ENCODE results near the gene MAP3K14.
"Not testable (repeated sequence)": the region's sequence is repeated elsewhere in the genome, so short reads cannot be mapped to it uniquely, and the experiment has no call there.

The MAP3K14 gene

DNA sequence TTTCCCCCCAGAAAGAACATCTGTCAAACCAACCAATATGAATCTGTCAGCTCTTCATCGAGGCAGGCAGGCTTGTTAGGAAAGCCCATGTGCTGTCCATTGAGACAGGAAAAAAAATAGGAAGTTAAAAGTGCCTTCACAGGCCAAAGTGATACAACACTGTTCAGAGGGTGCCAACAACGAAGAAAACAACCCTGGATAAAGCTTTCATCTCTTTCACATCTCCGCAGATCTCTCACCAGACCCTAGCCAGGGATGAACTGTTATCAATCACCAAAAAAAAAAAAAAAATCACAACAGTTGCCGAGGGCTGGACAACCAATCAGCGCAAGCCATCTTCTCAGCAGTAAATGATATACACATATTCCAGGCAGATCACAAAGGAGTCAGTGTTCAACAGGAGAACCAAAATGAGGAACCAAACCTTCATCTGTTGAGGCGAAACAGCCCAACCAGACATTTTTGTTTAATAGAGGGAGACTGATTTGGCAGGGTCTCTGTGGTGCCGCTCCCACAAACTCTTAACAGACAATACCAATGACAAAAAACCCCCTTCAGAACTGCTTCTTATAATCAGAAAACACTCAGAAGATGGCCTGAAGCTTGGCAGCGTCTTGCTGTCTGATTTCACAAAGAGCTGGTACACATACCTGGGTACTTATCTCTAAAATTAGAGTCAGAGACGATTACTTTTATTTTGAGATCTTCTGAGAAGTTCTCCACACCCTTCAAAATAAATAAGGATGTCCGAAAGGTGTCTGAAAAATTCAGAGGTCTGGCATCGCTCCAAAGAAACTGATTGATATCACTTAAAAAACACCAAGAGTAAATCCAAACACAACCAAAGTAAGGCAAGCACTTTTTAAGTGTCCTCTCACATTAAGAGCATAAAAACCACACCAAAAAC, 1.8 kb downstream of the MAP3K14 start:
- DNase-seq = no peak

GRCh38 chr17:45313996-45314740, 2.7 kb downstream of the MAP3K14 start:
- DNase-seq = no peak

DNA sequence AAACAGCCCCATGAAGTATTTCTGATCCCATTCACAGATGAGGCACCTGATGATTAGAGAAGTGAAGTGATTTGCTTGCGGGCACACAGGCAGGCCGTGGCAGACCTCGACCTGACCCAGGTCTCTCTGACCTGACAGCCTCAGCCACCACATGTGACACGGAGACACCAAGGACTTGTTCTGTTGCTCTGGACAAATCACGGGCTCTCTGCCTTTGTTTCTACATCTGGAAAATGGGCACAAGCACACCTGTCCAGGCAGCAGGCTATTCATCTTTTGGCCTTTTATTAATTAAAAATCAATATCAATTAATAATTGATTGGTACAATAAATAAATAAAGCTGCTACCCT, 3.4 kb downstream of the MAP3K14 start:
- DNase-seq = no peak

GRCh38 chr17:45312477-45313420, 4.1 kb downstream of the MAP3K14 start:
- no peak for DNase-seq

DNA sequence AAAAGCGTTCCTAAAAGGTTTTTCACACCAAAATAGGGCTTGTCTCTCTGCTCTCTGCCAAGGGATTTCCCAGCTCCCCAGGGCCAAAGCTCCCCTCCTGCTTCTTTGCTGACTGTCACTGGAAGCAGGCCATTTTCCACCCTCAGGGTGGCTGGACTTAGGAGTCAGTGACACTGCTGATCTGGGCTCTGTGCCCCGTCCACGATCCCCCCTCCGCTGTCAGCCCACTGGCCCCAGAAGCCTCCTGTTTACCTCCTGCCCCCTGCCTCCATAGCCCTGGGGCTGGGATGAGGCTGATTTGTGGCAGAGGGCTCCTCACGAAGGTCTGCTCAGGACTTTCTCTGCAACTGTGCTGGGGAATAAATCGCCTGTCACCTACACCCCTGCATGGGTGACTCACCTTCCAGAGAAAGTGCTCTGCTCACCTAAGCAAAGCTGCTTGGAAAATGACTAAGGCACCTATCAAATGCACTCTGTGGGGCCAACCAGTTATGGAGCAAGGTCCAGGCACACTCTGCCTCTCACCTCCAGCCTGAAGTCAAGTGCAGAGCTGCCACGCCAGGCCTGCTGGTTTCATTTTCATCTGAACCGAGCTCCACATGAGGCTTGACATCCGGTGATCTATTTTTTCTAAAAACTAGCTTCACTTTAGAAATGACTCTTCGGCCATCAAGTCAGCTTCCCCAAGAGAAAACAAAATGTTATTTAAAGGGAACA, 4.9 kb downstream of the MAP3K14 start:
- peak; percentile 47 for DNase-seq

- DNase-seq = no peak
These were observed 5.4 kb downstream of the MAP3K14 start for GRCh38 chr17:45311401-45311759.

DNA sequence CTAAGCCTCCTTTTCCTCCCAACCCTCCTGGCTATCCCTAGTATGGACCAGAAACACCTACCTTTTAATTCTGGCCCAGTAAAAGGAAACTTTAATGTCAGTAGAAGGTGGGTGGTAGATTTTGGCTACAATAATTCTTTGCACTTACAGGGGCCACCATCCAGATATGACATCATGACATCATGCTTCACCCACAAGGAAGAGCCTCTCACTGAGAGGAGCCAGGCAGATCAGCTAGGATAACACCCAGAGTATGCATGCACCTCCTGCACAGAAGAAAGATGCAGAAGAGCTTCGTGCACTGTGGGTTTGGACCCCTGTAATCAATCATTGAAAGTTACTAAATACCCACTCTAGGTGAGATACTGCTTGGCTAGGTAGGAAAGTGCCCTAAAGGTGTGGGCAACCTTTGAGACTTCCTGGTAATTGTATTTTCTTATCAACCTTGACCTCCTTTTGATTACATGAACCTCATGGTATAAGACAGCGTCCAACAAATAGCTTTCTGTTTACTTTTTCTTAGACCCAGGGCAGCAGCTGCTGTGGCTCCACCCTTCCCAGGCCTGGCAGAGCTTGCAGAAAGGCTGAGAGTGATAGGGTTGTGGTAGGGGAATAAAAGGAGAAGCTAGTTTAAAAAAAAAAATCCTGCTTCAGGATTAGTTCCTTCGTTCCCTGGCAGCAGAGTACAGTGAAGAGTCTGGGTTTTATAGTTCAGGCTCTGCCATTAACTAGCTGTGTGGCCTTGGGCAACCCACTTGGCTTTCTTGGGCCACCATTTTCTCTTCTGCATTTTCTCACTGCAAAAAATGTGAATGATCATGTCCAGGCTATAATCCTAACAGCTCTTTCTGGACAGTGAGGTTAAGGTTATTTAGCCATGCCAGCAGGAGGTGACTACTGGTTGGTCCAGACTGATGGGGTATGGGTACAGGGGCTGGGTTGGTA, 6.2 kb downstream of the MAP3K14 start:
- no peak for DNase-seq

DNA sequence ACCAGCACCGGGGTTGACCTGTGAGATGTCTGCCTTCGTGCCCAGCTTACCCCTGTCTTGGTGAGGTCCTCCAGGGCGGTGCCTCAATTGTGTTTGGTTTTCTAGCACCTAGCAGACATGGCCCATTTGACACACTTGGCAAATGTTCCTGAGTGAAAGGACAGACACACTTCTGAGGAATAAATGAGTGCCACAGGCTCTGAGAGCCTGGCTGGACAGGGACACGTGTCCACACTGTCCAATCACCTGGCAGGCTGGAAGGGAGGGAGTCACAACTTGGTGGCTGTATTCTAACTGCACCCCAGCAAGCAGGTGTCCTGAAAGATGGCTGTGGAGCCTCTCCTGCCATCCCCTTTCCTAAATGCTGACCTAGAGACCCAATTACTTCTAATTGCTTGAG, 7.4 kb downstream of the MAP3K14 start:
- DNase-seq = no peak

DNA sequence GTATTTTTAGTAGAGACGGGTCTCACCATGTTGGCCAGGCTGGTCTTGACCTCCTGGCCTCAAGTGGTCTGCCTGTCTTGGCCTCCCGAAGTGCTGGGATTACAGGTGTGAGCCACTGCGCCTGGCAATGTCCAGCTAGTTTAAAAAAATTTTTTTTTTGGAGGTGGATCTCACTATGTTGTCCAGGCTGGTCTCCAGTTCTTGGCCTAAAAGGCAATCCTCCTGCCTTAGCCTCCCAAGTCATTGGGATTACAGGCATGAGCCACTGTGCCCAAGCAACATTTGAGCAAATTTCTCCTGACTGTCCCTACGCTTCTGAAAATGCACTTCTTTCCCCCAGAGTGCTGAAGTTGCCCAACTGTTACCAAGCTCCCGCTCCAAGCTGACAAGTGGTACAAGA, 8.0 kb downstream of the MAP3K14 start:
- no peak for DNase-seq

DNA sequence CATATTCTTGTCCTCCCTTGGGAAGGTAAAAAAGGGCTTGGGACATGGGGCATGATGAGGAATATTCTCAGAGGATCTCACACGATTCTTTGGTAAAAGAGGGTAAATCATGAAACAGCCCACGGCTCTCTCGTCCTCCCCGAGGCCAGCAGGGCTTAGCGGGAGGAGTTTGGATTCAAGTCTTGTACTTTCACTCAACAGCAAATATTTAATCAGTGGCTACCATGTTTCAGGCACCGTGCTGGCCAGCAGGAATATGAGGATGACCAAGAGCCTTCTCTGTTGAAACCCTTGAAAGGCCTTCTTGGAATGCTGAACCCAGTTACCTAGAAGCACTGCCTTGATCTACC, 8.8 kb downstream of the MAP3K14 start:
- DNase-seq = no peak

DNA sequence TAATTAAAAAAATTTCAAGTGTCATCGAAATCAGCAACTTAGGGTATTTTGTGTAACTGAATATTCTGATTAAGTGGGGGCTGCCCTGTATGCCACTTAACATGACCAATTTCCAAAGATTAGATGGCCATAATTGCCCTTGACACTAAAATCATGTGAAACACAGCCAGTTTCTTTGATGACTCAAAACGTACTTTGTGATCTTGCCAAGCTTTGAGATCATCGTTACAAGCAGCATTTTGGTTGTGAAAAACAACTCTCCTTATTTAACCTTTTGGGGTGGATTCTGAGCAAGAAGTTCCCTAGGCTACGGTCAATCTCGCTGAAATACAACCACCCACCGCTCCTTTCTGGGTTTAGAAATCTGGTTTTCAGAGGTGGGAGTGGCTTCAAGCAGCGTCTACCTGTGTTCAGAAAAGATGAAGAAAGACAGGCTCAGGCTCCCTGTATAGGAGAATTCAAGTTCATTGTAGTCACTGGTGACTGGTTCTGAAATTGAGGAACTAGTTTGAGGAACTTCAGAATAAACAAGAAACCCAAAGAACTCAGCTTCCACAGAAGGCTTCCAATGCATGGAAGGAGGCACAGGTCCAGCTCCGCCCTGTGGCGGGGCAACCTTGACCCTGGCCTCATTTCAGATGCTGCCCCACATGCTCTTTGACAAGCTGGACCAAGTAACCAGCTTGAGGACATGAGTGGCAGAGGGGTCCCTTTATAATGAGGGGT, 9.4 kb downstream of the MAP3K14 start:
- DNase-seq = no peak

- DNase-seq = no peak
These were observed 10.2 kb downstream of the MAP3K14 start for GRCh38 chr17:45306623-45307022.

DNA sequence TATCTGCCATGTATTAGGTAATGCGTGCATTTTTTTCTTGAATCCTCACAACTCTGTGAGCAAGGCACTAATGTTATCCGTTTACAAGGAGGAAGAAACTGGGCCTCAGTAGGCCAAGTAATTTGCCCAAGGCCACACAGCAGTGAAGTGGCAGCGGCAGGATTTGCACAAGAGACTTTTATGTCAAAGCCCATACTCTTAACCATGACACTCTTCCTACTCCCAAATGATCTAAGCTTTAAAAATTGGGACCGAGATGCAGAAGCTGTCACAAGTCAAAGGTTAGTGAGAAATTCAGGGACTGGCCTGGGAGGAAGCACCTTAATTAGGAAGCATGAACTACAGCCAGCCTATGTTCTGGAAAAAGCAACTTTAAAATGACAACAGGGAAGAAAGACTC, 10.7 kb downstream of the MAP3K14 start:
- DNase-seq = no peak

- DNase-seq = no peak
These were observed 11.2 kb downstream of the MAP3K14 start for GRCh38 chr17:45305530-45306087.

DNA sequence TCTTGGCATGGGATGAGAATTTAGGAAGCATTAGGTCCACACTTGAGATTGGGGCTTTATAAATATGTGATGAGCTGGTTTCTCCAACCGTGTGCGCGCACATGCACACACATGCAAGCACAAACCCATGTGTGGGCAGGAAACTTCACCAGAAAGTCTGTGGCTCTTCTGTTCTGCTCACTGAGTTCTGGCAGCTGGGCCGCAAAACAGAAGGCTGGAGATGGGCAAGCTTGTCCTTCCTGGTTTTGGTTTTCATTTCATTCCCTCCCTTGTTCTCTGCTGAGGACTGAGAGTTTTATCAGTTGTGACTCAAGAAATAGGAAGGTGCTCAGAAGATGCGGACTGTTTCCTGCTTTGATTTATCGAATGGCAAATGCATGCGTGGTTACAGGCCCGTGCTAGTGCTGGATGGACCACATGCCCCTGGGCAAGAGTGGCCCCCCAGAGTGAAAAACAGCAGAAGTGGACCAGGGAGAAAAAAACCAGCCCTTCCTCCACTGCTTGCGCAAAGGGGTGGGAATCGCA, 14.1 kb downstream of the MAP3K14 start:
- no peak for DNase-seq

DNA sequence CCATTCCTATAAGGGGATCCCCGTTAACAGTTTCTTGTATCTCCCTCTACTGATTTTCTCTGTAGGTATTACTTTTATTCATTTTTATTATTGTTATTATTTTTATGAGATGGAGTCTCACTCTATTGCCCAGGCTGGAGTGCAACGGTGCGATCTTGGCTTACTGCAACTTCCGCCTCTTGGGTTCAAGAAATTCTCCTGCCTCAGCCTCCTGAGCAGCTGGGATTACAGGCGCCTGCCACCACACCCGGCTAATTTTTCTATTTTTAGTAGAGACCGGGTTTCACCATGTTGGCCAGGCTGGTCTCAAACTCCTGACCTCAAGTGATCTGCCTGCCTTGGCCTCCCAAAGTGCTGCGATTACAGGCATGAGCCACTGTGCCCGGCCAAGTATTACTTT, 14.6 kb downstream of the MAP3K14 start:
- DNase-seq = not testable (repeated sequence)

DNA sequence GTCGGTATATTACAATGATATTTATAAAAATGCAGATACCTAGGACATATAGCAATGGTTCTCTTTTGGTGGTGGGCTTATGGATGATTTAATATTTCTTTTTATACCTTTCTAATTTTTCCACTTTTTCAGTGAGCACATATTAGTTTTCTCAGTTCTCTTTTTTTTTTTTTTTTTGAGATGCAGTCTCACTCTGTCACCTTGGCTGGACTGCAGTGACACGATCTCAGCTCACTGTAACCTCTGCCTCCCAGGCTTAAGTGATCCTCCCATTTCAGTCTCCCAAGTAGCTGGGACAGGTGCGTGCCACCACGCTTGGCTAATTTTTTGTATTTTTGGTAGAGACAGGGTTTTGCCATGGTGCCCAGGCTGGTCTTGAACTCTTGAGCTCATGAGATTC, 15.1 kb downstream of the MAP3K14 start:
- DNase-seq = no peak

DNA sequence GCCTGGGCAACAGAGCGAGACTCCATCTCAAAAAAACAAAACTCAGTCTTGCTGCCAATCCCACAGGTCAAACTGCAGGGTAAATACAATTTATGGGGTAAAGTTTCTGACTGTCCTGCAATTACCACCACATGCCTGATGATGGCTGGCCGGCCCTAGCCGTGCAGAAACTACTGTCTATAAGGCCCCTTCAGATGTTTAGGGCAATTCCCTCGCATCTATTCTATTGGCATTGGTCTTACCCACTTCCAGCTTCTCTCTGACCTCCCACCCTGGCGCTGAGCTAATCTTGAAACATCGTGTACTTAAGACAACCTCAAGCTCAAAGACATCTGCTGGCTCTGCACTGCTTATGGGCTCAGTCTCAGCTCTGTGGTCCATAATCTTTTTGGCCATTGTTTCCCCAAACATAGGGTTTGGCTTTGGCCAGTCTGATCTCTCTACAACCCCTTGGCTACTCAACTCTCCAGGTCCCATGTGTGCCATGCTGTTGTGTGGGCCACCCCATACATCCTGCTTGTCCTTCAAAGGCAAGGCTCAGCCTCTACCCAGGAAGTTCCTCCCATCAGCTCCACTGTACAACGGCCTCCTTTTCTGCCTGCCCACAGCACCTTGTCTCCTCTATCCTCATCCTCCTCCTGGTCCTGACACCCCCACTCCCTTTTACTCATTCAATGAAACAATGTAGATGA, 16.6 kb downstream of the MAP3K14 start:
- DNase-seq = no peak

- no peak for DNase-seq
These were observed 17.5 kb downstream of the MAP3K14 start for GRCh38 chr17:45299361-45299760.

Measured in NCI-H2029 treated with DMSO at 0.1 percent for 48 hours (cell line).